DND-41 (cell line): ENCODE results near the gene NT5M.

ENCODE experiments used
- CTCF ChIP-seq: IDR thresholded peaks from 2 replicates; pipeline ENCODE4 v1.5.1; 2012; ENCODE audit warnings: borderline replicate concordance, low read length, moderate library complexity, mild to moderate bottlenecking; ENCODE audit not compliant: poor library complexity, severe bottlenecking; ENCODE audit errors: extremely low read depth
- EZH2 ChIP-seq: IDR thresholded peaks from 3 replicates; pipeline ENCODE4 v1.6.1; 2012; ENCODE audit warnings: borderline replicate concordance, low read depth, mild to moderate bottlenecking, moderate library complexity, low read length, inconsistent platforms; ENCODE audit not compliant: severe bottlenecking

- no peak for TF ChIP-seq CTCF
- TF ChIP-seq EZH2 = no peak
Observed at GRCh38 chr17:17361543-17361866, 58.3 kb downstream of the NT5M start.
